GM18858 (cell line): ENCODE results near the gene ESPNL.

ENCODE experiments used
- ATAC-seq: cut with Tn5 transposase; IDR thresholded peaks from one replicate; pipeline ENCODE4 v1.9.1; 2021; ENCODE audit not compliant: unreplicated experiment

The ESPNL gene

GRCh38 chr2:238140040-238140439, 39.9 kb downstream of the ESPNL start:
- no peak for ATAC-seq

DNA sequence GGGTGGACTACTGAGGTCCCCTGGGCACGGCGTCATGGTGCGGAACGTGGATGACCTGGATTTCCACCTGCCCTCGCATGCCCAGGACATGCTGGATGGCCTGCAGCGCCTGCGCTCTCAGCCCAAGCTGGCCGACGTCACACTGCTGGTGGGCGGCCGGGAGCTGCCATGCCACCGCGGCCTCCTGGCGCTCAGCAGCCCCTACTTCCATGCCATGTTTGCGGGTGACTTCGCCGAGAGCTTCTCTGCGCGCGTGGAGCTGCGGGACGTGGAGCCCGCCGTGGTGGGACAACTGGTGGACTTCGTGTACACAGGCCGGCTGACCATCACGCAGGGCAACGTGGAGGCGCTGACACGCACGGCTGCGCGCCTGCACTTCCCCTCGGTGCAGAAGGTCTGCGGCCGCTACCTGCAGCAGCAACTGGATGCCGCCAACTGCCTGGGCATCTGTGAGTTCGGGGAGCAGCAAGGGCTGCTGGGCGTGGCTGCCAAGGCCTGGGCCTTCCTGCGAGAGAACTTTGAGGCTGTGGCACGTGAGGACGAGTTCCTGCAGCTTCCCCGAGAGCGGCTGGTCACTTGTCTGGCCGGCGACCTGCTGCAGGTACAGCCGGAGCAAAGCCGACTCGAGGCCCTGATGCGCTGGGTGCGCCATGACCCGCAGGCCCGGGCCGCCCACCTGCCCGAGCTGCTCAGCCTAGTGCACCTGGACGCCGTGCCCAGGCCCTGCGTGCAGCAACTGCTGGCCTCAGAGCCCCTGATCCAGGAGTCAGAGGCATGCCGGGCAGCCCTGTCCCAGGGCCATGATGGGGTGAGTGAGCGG, 40.8 kb downstream of the ESPNL start:
- ATAC-seq = no peak

DNA sequence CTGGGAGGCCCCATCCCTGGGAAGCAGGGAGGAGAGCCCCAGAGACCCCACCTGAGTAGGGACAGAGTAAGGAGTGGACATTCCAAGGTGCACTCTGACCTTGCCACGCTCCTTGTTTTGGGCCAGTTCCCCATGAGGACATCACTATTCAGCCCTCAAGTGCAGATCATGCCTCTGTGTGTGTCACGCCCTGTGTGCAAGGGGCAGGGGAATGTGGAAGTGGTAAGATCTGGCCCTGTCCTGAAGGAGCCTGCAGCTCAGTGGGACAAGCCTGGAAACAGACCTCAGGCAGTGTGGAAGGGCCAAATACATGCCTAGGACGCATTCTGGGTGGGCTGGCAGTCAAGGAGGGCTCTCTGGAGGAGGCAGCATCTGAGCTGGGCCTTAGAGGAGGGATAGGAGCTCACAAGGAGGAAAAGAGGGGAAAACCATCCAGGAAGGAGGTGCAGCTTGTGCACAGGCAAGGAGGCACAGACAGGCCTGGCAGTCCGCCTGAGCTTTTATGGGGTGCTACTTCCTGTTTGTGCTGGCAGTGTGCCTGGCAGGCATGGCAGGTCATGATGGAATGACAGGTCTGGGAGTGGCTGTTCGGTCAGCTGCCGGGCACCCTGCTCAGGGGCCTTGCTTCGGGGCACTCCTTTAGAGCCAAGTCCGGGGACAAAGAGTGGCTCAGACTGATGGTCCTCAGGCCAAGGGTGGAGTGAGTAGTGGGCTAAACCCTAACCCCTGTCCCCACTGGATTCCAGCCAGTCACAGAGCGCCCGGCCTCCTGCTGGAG, 41.6 kb downstream of the ESPNL start:
- no peak for ATAC-seq

DNA sequence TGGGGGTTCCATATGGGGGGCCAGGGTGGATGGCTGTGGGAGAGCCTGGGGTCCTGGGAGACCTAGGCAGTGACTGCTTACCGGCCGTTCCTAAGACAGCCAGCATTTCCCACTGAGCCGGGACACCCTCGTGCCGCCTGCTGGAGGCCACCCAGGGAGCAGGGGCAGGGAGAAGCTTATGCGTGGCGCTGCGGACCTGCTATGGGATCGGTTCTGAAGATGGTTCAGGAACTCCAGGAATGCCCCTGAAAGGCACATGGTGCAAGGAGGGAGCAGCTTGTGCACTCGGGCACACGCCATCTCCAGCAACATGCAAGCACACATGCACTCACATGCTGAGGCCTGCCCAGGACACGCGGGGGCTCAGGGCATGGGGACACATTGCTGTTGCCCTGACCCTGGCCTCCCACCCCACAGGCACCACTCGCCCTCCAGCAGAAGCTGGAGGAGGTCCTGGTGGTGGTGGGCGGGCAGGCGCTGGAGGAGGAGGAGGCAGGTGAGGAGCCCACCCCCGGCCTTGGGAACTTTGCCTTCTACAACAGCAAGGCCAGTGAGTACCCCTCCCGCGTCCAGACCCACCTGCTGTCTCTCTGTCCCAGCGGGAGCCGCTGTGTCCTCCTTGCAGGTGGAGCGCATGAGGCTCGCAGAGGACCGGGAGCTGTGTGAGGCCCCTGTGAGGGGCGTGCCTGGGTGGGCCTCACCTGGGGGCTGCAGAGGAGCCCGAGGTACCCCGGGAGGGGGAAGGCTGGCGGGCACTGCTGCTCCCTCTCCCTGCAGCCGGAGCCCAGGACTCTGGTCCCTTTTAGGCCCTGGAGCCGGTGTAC, 42.5 kb downstream of the ESPNL start:
- no peak for ATAC-seq

- ATAC-seq = no peak
These were observed 43.3 kb downstream of the ESPNL start for GRCh38 chr2:238143239-238143951.

DNA sequence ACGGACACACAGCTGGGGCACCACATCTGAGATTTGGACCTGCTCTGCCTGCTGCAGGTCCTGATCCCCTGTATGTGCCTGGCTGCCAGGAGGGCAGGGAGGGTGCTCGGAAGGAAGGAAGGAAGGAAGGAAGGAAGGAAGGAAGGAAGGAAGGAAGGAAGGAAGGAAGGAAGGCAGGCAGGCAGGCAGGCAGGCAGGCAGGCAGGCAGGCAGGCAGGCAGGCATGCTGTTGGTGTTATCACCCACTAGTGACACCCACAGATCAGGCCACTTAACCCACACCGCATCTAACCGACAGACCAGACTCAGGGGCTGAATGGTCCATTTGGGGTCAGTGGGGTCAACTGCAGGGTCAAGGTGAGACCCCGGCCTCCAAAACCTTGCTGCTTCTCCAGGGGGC, 44.1 kb downstream of the ESPNL start:
- no peak for ATAC-seq

- ATAC-seq = no peak
These were observed 44.9 kb downstream of the ESPNL start for GRCh38 chr2:238145046-238145445.

DNA sequence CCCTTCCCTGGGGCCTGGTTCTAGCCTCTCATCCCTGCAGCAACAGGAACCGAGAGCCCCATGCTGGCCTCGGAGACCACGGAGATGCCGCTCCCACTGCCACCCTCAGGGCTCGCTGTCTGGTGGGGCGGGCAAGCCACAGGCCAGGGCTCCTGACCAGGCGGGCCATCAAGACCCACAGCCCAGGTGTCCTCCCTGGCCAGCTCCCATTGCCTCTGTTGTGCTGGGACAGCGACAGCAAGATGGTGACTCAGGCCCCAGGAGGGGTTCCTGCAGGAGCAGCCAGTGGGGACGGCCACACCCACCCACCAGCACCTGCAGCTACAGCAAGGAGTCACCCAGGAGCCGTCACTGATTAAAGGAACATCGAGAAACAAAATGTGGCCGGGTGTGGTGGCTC, 45.7 kb downstream of the ESPNL start:
- ATAC-seq = no peak

- no peak for ATAC-seq
These were observed 46.9 kb downstream of the ESPNL start for GRCh38 chr2:238146884-238147544.

DNA sequence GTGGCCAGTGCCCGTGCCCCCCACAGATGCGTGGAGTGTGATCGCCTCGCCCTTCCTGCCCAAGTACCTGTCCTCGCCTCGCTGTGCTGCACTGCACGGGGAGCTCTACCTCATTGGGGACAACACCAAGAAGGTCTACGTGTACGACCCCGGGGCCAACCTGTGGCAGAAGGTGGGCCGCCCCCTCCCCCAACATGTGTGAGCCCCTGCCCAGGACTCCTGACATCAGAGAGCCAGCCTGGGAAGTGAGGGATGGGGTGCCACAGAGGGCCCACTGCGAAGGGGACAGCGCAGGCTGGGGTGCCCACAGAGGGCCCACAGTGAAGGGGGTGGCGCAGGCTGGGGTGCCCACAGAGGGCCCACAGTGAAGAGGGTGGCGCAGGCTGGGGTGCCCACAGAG, 48.8 kb downstream of the ESPNL start:
- ATAC-seq = no peak

DNA sequence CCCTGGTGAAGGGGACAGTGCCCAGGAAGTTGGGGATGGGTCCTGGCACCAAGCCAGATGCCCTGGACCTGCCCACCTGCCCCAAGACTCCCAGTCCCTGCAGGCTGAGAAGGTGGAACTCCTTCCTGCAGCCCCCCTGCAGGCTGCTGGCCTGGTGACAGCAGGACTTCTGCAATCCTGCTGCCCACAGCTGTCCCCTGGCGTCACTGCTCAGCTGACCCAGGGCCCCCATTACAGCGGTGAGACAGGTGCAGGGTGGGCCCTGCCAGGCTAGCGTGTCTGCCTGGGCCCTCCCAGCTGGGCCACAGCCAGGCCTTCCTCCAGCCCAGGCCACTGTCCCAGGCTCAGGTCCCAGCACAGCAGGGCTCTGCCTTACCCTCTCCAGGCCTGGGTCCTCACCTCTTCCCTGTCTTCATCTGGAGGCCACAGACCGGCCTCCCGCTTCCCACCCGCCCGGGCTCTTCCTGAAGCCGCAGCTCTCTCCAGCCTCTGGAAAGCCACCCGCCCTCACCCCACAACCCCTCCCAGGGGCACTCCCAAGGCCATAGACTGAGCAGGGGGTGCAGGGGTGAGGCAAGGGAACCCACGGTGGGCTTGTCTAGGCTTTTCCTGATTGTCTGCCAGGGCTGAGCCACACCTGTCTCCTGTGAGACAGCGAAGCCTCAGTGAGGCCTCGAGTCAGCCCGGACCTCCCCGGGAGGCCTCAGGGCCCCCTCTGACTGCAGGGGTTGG, 49.9 kb downstream of the ESPNL start:
- ATAC-seq = no peak

GRCh38 chr2:238150686-238151085, 50.5 kb downstream of the ESPNL start:
- ATAC-seq = no peak

GRCh38 chr2:238151205-238151604, 51.1 kb downstream of the ESPNL start:
- no peak for ATAC-seq

DNA sequence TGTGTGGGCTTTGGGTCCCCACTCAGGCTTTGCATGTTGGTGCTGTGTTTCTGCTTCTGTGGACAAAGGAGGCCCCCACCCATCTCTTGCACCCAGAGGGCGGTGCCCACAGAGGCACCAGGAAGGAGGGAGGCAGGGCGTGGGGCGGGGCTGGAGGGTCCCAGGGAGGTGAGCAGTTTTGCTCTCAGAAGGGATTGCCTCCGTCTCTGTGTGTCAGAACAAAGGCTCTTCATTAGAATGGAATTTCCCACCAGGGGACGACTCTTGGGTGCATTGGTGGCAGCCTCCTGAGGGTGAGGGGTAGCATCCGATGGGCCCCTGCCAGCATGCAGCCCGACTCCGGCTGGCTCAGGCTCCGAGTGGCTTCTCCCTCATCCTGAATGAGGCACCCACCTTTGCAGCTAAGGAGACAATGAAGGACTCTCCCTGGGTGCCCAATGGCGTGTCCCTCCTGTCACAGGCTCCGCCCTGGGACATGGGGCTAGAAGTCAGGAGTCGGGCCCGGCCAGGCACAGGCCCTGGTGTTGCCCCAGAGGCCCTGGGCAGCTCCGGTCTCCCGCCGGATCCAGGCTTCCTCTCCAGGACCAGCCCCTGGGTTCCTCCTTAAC, 51.6 kb downstream of the ESPNL start:
- ATAC-seq = no peak

GRCh38 chr2:238152771-238153688, 52.9 kb downstream of the ESPNL start:
- ATAC-seq = no peak

GRCh38 chr2:238154570-238154969, 54.4 kb downstream of the ESPNL start:
- no peak for ATAC-seq

- ATAC-seq = no peak
These were observed 55.1 kb downstream of the ESPNL start for GRCh38 chr2:238155051-238155760.
